Esophagus muscularis mucosa (tissue), 4 donors: ENCODE data around the gene GCK. TPM values are rescaled to one million over a fixed set of nuclear protein-coding genes. Genes with fewer than 3 reads are reported as not detected.

ENCODE experiments used
- DNase-seq: peaks from one replicate; pipeline ENCODE4 v3.0.0-alpha.2; 2017; ENCODE audit errors: extremely low spot score
- H3K27ac ChIP-seq, 4 donors: fragments of 200-600 bp; sonication (generic); replicated peaks in 1 of 4; 1 replicate in 3 of 4; 2 replicates in 1 of 4; pipeline ENCODE4 v1.5.1; 2016 to 2019; ENCODE audit warnings: mild to moderate bottlenecking in 1 of 4
- H3K27me3 ChIP-seq, 4 donors: fragments of 200-600 bp; sonication (generic); one replicate each; pipeline versions ENCODE4 v1.5.1 to v1.6.0; 2016 to 2019
- H3K36me3 ChIP-seq, 4 donors: fragments of 200-600 bp; sonication (generic); one replicate each; pipeline ENCODE4 v1.5.1; 2016 to 2019
- H3K4me1 ChIP-seq, 4 donors: fragments of 200-600 bp; sonication (generic); one replicate each; pipeline ENCODE4 v1.5.1; 2016 to 2019
- H3K4me3 ChIP-seq, 4 donors: fragments of 200-600 bp; sonication (generic); 1 replicate in 2 of 4; 2 replicates in 2 of 4; pipeline ENCODE4 v1.5.1; 2016 to 2019; ENCODE audit warnings: mild to moderate bottlenecking in 4 of 4, moderate library complexity in 1 of 4
- H3K9me3 ChIP-seq, 4 donors: fragments of 200-600 bp; sonication (generic); 1 replicate in 3 of 4; 2 replicates in 1 of 4; pipeline ENCODE4 v1.5.1; 2016 to 2019
- CTCF ChIP-seq, 3 experiments: fragments of 200-600 bp in 2 of 3; fragments of 450-650 bp in 1 of 3; sonication (generic) in 2 of 3; IDR thresholded peaks; one replicate each; pipeline ENCODE4 v1.5.1; 2017 to 2019; ENCODE audit warnings: antibody characterized with exemption in 3 of 3, mild to moderate bottlenecking in 2 of 3, moderate library complexity in 1 of 3
- EP300 ChIP-seq: sonication (generic); formaldehyde crosslinking; IDR thresholded peaks from one replicate; pipeline ENCODE4 v1.6.1; 2017; ENCODE audit warnings: antibody characterized with exemption
- POLR2A ChIP-seq: fragments of 450-650 bp; IDR thresholded peaks from one replicate; pipeline ENCODE4 v1.6.1; 2017; ENCODE audit warnings: antibody characterized with exemption, moderate library complexity, mild to moderate bottlenecking, low read depth
- POLR2AphosphoS5 ChIP-seq, 2 donors: sonication (generic); formaldehyde crosslinking; IDR thresholded peaks; one replicate each; pipeline ENCODE4 v1.6.1; 2017; ENCODE audit warnings: antibody characterized with exemption in 2 of 2
- WGBS: methylation state at CpG from one replicate; pipeline ENCODE4 v1.1.5; 2018; 5-methylcytosine and 5-hydroxymethylcytosine counted together
- intact Hi-C: fragments of 100-400 bp; cut with DNase I; formaldehyde crosslinking; loops from one replicate; pipeline ENCODE4 v1.15.1; 2023
- total RNA-seq, 4 donors: library from RNA; depleted of rRNA; stranded (reverse); fragments of >200 nt; gene quantifications; one replicate each; pipeline versions ENCODE4 v1.1.0 to v1.2.1, GENCODE V29; 2016

Gene GCK
- total RNA-seq, 4 donors from 2014 or later: 0.75 to 2.8 (median 1.2) TPM

GRCh38 chr7:44167920-44168319, 21.3 kb downstream of the GCK start:
- intact Hi-C loops: no loop called here
- H3K27ac ChIP-seq: no peak overlapping the region

GRCh38 chr7:44163591-44163990, 25.6 kb downstream of the GCK start:
- no peaks in the 10 kb centered on the region for H3K27me3 ChIP-seq
- 78% methylated on average over 1 of the region's 1 CpG for WGBS

More at GRCh38 chr7:44167920-44168319, 21.3 kb downstream of the GCK start:
- Histone ChIP-seq H3K27me3 (no peaks in the 10 kb centered on the region), H3K4me3 (no peak overlapping the region), H3K36me3 (no peaks in the 10 kb centered on the region), H3K4me1 (no peaks in the 10 kb centered on the region), H3K9me3 (no peaks in the 10 kb centered on the region)
- no peak for DNase-seq
- TF ChIP-seq POLR2A (no peak), EP300 (no peak), CTCF (IDR thresholded peaks at IDR 0.05) (no peak), POLR2AphosphoS5 (IDR thresholded peaks at IDR 0.05) (no peak)

GRCh38 chr7:44162785-44163395, 26.3 kb downstream of the GCK start:
- Histone ChIP-seq H3K4me3 (no peak overlapping the region), H3K27ac (no peak overlapping the region), H3K27me3 (no peaks in the 10 kb centered on the region), H3K4me1 (no peaks in the 10 kb centered on the region), H3K9me3 (no peaks in the 10 kb centered on the region), H3K36me3 (no peaks in the 10 kb centered on the region)
- 100% methylated on average over 1 of the region's 1 CpG for WGBS
- no peak for DNase-seq
- intact Hi-C loops: no loop called here
- TF ChIP-seq POLR2A (no peak), CTCF (IDR thresholded peaks at IDR 0.05) (no peak), EP300 (no peak), POLR2AphosphoS5 (IDR thresholded peaks at IDR 0.05) (no peak)

More at GRCh38 chr7:44163591-44163990, 25.6 kb downstream of the GCK start:
- no peak overlapping the region for H3K4me3 ChIP-seq
- H3K36me3 ChIP-seq: no peaks in the 10 kb centered on the region
- no peaks in the 10 kb centered on the region for H3K9me3 ChIP-seq
- no peaks in the 10 kb centered on the region for H3K4me1 ChIP-seq
- DNase-seq: no peak
- no peak overlapping the region for H3K27ac ChIP-seq
- no peak for TF ChIP-seq POLR2A
- no peak for TF ChIP-seq CTCF (IDR thresholded peaks at IDR 0.05)
- no peak for TF ChIP-seq EP300
- TF ChIP-seq POLR2AphosphoS5 (IDR thresholded peaks at IDR 0.05): no peak
- intact Hi-C loops: no loop called here

- 93% methylated on average over 4 of the region's 4 CpGs for WGBS
- Histone ChIP-seq H3K4me1 (no peaks in the 10 kb centered on the region), H3K9me3 (no peaks in the 10 kb centered on the region), H3K27me3 (no peaks in the 10 kb centered on the region), H3K27ac (no peak overlapping the region), H3K36me3 (no peaks in the 10 kb centered on the region), H3K4me3 (no peak overlapping the region)
- intact Hi-C loops: no loop called here
- DNase-seq: no peak
- TF ChIP-seq POLR2AphosphoS5 (IDR thresholded peaks at IDR 0.05) (no peak), POLR2A (no peak), EP300 (no peak), CTCF (IDR thresholded peaks at IDR 0.05) (no peak)
Measured at GRCh38 chr7:44162179-44162578, 27.1 kb downstream of the GCK start.

- no peak overlapping the region for H3K4me3 ChIP-seq
- H3K27me3 ChIP-seq: no peaks in the 10 kb centered on the region
- WGBS: 100% methylated on average over 2 of the region's 2 CpGs
- intact Hi-C loops: no loop called here
- H3K36me3 ChIP-seq: no peaks in the 10 kb centered on the region
- no peak for TF ChIP-seq POLR2AphosphoS5 (IDR thresholded peaks at IDR 0.05)
- TF ChIP-seq POLR2A: no peak
- no peak for TF ChIP-seq CTCF (IDR thresholded peaks at IDR 0.05)
- TF ChIP-seq EP300: no peak
- no peak for DNase-seq
- no peak overlapping the region for H3K27ac ChIP-seq
- no peaks in the 10 kb centered on the region for H3K4me1 ChIP-seq
- no peaks in the 10 kb centered on the region for H3K9me3 ChIP-seq
Measured at GRCh38 chr7:44161371-44161770, 27.9 kb downstream of the GCK start.
